Inferior parietal cortex (tissue), 1 donor: ENCODE results near the gene BCL7A.
A peak's percentile ranks its signal among the peaks of the same experiment; 100 is the strongest.
"Not testable (repeated sequence)": the region's sequence is repeated elsewhere in the genome, so short reads cannot be mapped to it uniquely, and the experiment has no call there.

Experiments used
- DNase-seq: peaks from one replicate; pipeline ENCODE4 v3.0.0-alpha.2; 2016; ENCODE audit errors: extremely low spot score

The BCL7A gene

DNA sequence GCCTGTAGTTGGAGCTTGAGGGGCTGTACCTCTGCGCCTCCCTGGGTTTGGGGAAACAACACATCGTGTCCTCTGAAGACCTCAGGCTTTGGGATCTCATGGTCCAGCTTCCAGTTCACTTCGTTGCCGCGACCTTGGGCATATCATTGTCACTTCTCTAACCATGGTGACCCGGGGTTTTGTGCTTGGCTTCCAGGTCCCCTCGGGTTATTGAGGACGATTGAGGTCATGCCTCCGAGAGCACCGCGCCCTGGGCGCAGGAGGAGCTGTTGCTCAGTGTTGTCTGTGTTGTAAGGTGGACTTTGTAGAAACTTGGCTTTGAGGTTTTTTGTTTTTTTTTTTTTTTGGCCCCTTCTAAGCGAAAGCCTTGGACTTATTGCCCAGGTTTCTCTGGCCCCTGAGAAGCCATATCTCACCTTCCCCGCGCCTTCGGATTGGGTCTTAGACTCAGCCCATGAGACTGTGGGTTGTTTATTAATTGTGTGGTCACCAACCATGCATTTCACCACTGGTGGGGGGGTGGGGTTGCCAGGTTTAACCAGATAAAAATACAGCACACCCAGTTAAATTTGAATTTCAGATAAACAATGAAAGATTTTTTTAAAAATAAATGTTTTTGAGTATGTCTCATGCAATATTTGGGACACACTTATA is 2.6 kb downstream of the BCL7A start:
- no peak for DNase-seq

- no peak for DNase-seq
These were observed 5.1 kb downstream of the BCL7A start for GRCh38 chr12:122026706-122027333.

DNA sequence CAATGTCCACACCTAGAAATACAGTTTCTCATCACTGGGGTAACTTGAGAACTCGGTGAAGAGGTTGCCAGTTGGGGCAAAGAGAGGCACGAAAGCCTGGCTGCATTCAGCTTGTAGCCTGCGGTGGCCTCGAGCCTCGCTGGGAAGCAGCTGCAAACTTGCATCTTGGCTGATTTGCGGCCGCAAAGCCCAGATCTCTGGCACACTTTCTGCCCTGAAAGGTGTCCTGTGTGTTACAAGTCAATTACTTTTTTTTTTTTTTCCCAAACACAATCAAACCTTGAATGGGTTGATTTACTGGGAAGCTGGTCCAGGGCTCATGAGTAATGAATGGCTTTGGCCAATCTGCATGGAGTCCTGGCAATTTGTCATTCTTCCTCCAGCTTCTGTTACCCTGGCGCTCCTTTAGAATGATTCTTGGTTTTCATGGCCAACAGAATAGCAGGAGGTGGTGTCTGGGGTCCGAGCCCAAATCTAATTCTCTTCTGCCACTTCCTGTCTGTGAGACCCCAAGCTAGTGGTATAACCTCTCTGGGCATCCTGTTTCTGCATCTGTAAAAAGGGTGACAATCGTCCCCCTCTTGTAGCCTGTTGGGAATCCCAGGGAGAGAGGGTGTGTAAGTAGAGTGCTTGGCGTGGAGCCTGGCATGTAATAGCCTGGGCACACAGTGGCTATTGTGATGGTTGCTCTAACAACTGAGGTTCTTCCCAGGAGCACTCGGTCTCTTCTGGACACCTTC is 6.7 kb downstream of the BCL7A start:
- DNase-seq: peak; percentile 27

- no peak for DNase-seq
These were observed 7.3 kb downstream of the BCL7A start for GRCh38 chr12:122028905-122029560.

DNA sequence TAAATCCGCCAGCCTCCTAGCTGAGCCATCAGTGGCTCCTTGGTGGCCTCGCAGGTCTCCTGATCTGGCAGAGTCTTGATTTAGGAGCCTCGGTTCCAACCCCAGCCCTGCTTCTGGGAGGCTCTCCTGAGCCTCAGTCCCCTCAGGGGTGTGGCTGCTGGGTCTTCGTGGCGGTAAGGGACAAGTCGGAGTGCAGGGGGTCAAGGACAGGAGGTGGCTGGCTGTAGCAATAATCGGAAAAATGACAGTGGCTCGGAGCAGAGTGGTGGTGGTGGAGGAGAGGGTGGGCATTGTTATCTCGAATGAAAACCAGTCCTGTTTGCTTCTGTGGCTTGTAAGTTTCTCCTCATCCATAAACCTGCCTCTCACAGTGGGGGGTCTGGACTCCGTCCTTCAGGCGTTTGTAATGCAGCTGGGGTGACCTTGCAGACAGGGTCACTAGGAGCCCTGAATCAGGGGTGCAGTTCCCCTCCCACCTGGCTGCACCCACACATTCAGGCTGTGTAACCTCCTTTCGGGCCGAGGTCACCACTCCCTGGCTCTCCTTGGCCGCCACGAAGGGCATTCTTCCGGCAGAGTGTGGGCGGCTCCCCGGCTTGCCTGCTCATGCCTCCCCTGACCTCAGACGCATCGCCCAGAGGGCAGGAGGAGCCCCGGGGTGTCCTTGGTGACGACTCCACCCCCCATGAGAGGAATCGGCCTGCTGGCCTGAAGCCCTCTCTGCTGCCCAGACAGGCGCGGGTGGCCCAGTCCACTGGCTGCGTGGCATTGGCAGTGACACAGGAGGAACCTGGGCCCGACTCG is 8.1 kb downstream of the BCL7A start:
- no peak for DNase-seq

DNA sequence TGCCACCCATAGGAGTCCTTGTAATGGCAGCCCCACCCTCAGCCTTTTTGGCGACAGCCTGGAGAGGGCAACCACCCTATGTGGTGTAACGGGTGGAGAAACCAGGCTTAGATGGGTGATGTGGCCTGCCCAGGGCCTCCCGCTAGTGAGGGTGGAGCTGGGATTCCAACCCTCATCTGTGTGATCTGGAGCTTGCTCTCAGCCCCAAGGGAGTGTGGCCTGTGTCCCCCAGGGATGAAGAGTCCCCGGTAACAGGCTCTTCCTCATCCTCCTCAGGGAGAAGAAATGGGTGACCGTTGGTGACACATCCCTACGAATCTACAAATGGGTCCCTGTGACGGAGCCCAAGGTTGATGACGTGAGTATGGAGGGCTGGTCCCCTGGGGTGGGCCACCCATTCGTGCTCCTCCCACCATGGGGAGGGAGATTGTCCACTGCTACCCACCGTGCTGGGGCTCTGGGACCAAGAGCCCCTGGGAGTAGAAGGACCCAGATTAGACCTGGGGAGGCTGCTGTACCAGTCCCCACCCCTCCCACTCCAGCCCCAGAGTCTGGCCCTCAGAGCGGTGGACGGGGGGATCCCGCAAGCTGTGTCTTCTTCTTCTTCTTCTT is 8.8 kb downstream of the BCL7A start:
- no peak for DNase-seq

- DNase-seq: no peak
These were observed 9.9 kb downstream of the BCL7A start for GRCh38 chr12:122031342-122032216.

- DNase-seq: no peak
These were observed 10.9 kb downstream of the BCL7A start for GRCh38 chr12:122032580-122032979.

- no peak for DNase-seq
These were observed 13.6 kb downstream of the BCL7A start for GRCh38 chr12:122035292-122035691.

DNA sequence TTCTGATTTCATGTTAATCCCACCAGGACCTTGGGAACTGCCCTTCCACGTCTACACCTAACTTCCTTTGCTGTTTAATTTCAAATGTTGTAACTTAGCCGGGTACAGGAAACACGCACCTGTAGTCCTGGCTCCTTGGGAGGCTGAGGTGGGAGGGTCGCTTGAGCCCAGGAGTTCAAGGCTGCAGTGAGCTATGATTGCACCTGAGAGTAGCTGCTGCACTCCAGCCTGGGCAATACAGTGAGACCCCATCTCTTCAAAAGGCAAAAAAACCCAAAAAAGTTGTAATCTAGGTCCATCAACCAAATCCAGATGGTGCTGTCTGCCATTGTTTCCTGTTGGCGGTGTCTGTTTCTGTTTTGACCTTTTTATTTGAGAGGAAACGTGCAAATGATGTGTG is 14.5 kb downstream of the BCL7A start:
- no peak for DNase-seq

DNA sequence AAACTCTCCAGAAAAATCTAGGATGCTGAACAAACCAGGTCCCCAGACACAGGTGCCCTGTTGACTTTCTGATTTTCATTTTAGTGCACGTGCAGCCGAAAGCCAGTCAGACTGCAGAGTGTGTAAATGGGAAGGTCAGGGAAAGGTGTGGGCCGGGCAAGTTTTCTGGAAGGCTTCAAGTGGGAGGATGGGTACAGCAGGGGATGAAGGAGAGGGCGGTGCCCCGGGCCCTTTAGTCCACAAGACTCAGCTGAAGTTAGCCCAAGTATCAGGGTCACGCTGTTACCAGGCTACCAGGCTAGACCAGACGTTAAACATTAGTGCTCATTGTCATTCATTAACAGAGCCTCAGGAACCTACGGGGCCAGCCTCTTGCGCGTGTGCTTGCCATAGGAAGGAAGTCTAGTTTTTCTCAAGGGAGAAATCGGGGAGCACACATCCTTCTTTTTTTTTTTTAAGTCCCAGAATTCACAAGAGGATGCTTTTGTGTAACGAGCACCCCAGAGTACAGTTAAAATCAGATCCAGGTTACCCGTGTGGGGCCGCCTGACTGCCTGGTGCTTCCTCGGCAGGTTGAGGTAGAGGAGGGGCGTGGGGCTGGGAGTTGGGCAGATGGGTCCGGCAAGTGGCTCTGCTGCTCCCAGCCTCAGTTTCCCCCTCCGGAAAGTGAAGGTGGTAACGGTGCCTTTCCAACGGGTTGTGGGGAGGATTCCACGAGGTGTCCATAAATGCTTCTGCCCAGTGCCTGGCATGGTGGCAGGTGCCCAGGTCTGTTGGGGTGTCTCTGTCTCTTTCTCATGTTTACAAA is 19.1 kb downstream of the BCL7A start:
- no peak for DNase-seq

DNA sequence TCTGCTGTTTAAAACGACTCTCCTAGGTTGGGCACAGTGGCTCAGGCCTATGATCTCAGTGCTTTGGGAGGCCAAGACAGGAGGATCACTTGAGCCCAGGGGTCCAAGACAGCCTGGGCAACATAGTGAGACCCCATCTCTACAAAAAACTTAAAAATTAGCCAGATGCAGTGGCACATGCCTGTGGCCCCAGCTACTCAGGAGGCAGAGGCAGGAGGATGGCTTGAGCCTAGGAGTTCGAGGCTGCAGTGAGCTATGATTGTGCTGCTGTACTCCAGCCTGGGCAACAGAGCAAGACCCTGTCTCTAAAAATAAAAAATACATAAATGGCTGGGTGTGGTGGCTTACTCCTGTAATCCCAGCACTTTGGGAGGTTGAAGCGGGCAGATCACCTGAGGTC is 19.8 kb downstream of the BCL7A start:
- DNase-seq: not testable (repeated sequence)

- no peak for DNase-seq
These were observed 21.2 kb downstream of the BCL7A start for GRCh38 chr12:122042910-122043309.

DNA sequence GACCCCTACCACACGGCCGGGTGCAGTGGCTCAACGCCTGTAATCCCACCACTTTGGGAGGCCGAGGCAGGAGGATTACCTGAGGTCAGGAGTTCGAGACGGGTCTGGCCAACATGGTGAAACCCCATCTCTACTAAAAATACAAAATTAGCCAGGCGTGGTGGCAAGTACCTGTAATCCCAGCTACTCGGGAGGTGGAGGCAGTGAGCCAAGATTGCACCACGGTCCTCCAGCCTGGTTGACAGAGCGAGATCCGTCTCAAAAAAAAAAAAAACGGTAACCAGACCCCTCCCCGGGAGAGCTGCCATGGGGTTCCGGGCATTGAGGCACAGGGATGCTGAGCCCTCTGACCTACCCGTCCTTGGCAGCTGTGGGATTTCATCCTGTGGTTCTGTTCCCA is 21.8 kb downstream of the BCL7A start:
- no peak for DNase-seq

DNA sequence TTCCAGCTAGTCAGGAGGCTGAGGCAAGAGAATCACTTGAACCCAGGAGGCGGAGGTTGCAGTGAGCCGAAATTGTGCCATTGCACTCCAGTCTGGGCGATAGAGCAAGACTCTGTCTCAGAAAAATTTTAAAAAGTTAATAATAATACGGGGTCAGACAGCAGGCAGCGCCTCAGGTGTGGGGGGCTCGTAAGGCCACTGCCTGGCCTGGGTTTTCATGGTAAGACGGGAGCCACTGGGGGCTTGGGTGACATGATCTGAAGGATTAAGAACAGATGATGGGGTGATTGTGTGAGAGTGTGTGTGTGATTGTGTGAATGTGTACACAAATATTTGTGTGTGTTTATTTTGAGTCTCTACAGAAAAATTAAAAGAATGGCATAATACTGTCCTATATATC is 23.6 kb downstream of the BCL7A start:
- no peak for DNase-seq

DNA sequence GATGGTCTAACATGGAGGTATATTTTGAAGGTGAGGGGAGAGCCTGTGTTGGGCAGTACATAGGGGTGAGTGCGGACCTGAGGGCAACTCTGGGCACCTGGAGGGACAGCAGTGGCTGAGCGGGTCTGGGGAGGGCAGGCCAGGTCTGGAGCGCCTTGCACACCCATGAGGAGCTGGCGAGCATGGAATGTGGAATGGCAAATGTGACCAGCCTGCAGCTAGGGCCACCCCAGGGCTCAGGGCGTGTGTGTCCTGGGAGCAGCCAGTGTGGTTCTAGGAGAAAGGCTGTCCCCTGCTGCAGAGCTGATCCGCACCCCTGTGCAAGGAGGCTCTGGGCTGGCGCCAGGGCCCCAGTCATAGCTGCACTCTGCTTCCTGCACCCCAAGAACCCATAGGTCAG is 24.5 kb downstream of the BCL7A start:
- no peak for DNase-seq

GRCh38 chr12:122048151-122048550 is 26.5 kb downstream of the BCL7A start:
- DNase-seq: no peak

DNA sequence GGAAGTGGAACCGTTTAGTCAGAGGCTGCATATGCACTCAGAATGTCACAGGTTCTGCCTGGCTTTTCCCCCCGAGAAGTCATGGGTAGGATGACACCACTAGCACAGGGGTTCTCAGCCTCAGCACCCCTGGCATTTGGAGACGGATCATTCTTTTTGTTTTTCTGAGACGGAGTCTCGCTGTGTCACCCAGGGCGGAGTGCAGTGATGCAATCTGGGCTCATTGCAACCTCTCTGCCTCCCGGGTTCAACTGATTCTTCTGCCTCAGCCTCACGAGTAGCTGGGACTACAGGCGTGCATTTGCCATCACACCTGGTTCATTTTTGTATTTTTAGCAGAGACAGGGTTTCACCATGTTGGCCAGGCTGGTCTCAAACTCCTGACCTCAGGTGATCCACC is 28.1 kb downstream of the BCL7A start:
- DNase-seq: no peak

DNA sequence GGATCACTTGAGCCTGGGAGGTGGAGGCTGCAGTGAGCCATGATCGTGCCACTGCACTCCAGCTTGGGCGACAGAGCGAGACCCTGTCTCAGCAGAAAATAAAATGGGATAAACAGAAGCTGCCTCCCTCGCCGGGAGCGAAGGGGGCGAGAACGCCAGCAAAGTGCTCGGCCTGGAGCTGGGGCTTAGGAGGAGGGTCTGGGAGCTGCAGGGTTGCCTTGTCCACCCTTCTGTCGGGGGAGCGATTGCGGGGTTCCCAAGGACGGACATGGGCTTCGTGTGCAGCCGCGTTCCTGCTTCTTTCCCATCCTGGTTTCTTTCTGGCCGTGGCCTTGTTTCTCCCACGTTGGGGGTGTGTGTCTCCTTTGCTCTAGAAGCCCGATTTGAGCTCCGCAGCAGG is 29.0 kb downstream of the BCL7A start:
- no peak for DNase-seq
